HepG2 (cell line): ENCODE data around the gene METTL1. TPM values are rescaled to one million over a fixed set of nuclear protein-coding genes. Genes with fewer than 3 reads are reported as not detected.

Source experiments
- AHR ChIP-seq: IDR thresholded peaks from 2 replicates; pipeline ENCODE4 v1.6.1; 2018; ENCODE audit warnings: missing genetic modification reagents, missing compliant biosample characterization
- ATF5 ChIP-seq: sonication (generic); formaldehyde crosslinking; IDR thresholded peaks from 2 replicates; pipeline ENCODE4 v1.4.0; 2020; ENCODE audit warnings: mild to moderate bottlenecking, low read depth, missing genetic modification reagents
- BRF2 ChIP-seq: sonication (generic); formaldehyde crosslinking; IDR thresholded peaks from 2 replicates; pipeline ENCODE4 v1.8.1; 2022; ENCODE audit warnings: mild to moderate bottlenecking, missing genetic modification reagents
- CHD4 ChIP-seq: fragments of 200-600 bp; sonication (generic); IDR thresholded peaks from 2 replicates; pipeline ENCODE4 v1.7.0; 2017; ENCODE audit warnings: mild to moderate bottlenecking, low read length, borderline replicate concordance
- FOXA3 ChIP-seq: IDR thresholded peaks from 2 replicates; pipeline ENCODE4 v1.6.1; 2016; ENCODE audit warnings: missing genetic modification reagents, missing compliant biosample characterization
- HNRNPK ChIP-seq: fragments of 200-400 bp; formaldehyde crosslinking; IDR thresholded peaks from 2 replicates; pipeline ENCODE4 v1.6.1; 2018; ENCODE audit warnings: low read length, low read depth, moderate library complexity, mild to moderate bottlenecking; ENCODE audit not compliant: poor library complexity, severe bottlenecking
- IKZF4 ChIP-seq: sonication (generic); formaldehyde crosslinking; IDR thresholded peaks from 2 replicates; pipeline ENCODE4 v1.5.1; 2020; ENCODE audit warnings: borderline replicate concordance, mild to moderate bottlenecking, low read depth, missing genetic modification reagents; ENCODE audit errors: not compliant biosample characterization
- ISX ChIP-seq: sonication (generic); formaldehyde crosslinking; conservative IDR thresholded peaks from 2 replicates; pipeline ENCODE4 v1.5.0; 2020; ENCODE audit warnings: missing genetic modification reagents
- NFIC ChIP-seq: IDR thresholded peaks from 2 replicates; pipeline ENCODE4 v1.6.1; 2012; ENCODE audit warnings: mild to moderate bottlenecking, low read length, inconsistent platforms
- NFKB2 ChIP-seq: sonication (generic); formaldehyde crosslinking; IDR thresholded peaks from 2 replicates; pipeline ENCODE4 v1.4.0; 2020; ENCODE audit warnings: missing genetic modification reagents, borderline replicate concordance
- RBFOX2 ChIP-seq: fragments of 200-400 bp; formaldehyde crosslinking; IDR thresholded peaks from 2 replicates; pipeline ENCODE4 v1.6.1; 2017; ENCODE audit warnings: low read depth, mild to moderate bottlenecking, low read length
- SOX13 ChIP-seq, 3 experiments: fragments of 450-650 bp in 1 of 3; sonication (generic) in 1 of 3; formaldehyde crosslinking in 1 of 3; IDR thresholded peaks in 2 of 3; conservative IDR thresholded peaks in 1 of 3; 2 replicates each; pipeline versions ENCODE4 v1.5.0 to v1.6.1; 2016 to 2020; ENCODE audit warnings: antibody characterized with exemption in 1 of 3, mild to moderate bottlenecking in 1 of 3, missing compliant biosample characterization in 1 of 3, missing genetic modification reagents in 1 of 3, moderate library complexity in 1 of 3
- THYN1 ChIP-seq: sonication (generic); formaldehyde crosslinking; IDR thresholded peaks from 2 replicates; pipeline ENCODE4 v1.8.1; 2023; ENCODE audit warnings: low read depth, mild to moderate bottlenecking, moderate library complexity, missing genetic modification reagents, borderline replicate concordance
- ZNF230 ChIP-seq: sonication (generic); formaldehyde crosslinking; IDR thresholded peaks from 2 replicates; pipeline ENCODE4 v1.4.0; 2020; ENCODE audit warnings: mild to moderate bottlenecking, missing genetic modification reagents
- ZNF775 ChIP-seq: sonication (generic); formaldehyde crosslinking; IDR thresholded peaks from 2 replicates; pipeline ENCODE4 v1.4.0; 2020; ENCODE audit warnings: missing genetic modification reagents, mild to moderate bottlenecking, moderate library complexity, borderline replicate concordance
- ZNF782 ChIP-seq: sonication (generic); formaldehyde crosslinking; IDR thresholded peaks from 2 replicates; pipeline ENCODE4 v1.4.0; 2020; ENCODE audit warnings: missing genetic modification reagents, mild to moderate bottlenecking, borderline replicate concordance
- ZUFSP ChIP-seq: sonication (generic); formaldehyde crosslinking; IDR thresholded peaks from 2 replicates; pipeline ENCODE4 v1.9.0; 2021; ENCODE audit warnings: missing genetic modification reagents, mild to moderate bottlenecking, borderline replicate concordance
- polyA plus RNA-seq, 8 experiments: library from polyadenylated mRNA; depleted of rRNA in 3 of 8; stranded (reverse) in 7 of 8; unstranded in 1 of 8; fragments of >200 nt; fragmentation: Illumina TruSeq in 4 of 8; extraction: Trizol in 4 of 8; gene quantifications; 2 replicates each; pipeline versions ENCODE4 v1.2.1 to v1.2.3, GENCODE V29; 2011 to 2016; ENCODE audit warnings: low read depth in 4 of 8, missing spikeins in 1 of 8, mixed read lengths in 1 of 8; ENCODE audit not compliant: insufficient read depth in 1 of 8
- total RNA-seq, 5 experiments: library from RNA; depleted of rRNA; stranded (reverse); fragments of >200 nt; fragmentation: Illumina TruSeq; extraction: Trizol; gene quantifications; 2 replicates each; pipeline ENCODE4 v1.2.3, GENCODE V29; 2016; ENCODE audit warnings: low read depth in 1 of 5
- TF ChIP-seq, protein P1 (sequence below): sonication (generic); formaldehyde crosslinking; IDR thresholded peaks from 2 replicates; pipeline ENCODE4 v1.5.1; 2020; ENCODE audit warnings: mild to moderate bottlenecking, missing genetic modification reagents, moderate library complexity

The METTL1 gene
- total and polyA plus RNA-seq, 2 of the 13 experiments (the other 11 are each of a cell fraction or from before 2014, with no cell fraction given) = 34.7 to 36.9 TPM

- TF ChIP-seq ZNF775 (CRISPR knock-in tag) (no peak), ATF5 (CRISPR knock-in tag) (no peak), NFKB2 (CRISPR knock-in tag) (peak; percentile 94), CHD4 (no peak), BRF2 (CRISPR knock-in tag) (no peak), RBFOX2 (peak; percentile 88), ZNF230 (peak; percentile 73; the same call in 1 of the 2 replicates), SOX13 (IDR thresholded peaks at IDR 0.05) (0 out of 2 replicates have a peak, but pooled peaks have one; percentile 40), SOX13 (CRISPR knock-in tag; conservative IDR thresholded peaks at IDR 0.05 in 1 of 2, IDR thresholded peaks at IDR 0.05 in 1 of 2) (peak in 1 of 2 experiments; percentile 70; a peak in 2 of 4 replicates), NFIC (no peak), ZUFSP (CRISPR knock-in tag) (no peak), IKZF4 (CRISPR knock-in tag) (no peak), ISX (CRISPR knock-in tag) (no peak), HNRNPK (peak; percentile 46), ZNF782 (peak; percentile 59; the same call in 1 of the 2 replicates), THYN1 (CRISPR knock-in tag) (no peak), FOXA3 (CRISPR knock-in tag) (peak; percentile 79), AHR (CRISPR knock-in tag) (peak; percentile 71; the same call in 1 of the 2 replicates)
- TF ChIP-seq, protein P1, sequence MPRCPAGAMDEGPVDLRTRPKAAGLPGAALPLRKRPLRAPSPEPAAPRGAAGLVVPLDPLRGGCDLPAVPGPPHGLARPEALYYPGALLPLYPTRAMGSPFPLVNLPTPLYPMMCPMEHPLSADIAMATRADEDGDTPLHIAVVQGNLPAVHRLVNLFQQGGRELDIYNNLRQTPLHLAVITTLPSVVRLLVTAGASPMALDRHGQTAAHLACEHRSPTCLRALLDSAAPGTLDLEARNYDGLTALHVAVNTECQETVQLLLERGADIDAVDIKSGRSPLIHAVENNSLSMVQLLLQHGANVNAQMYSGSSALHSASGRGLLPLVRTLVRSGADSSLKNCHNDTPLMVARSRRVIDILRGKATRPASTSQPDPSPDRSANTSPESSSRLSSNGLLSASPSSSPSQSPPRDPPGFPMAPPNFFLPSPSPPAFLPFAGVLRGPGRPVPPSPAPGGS (CRISPR knock-in tag) = peak; percentile 55; the same call in 1 of the 2 replicates
Observed at GRCh38 chr12:57782608-57783465, 10.9 kb upstream of the METTL1 start, which contains the start of gene TSFM (continued).
